A549 (cell line): ENCODE measurements around the gene NUP42. TPM values are rescaled to one million over a fixed set of nuclear protein-coding genes. Genes with fewer than 3 reads are reported as not detected.

Experiments used
- ATAC-seq, 2 experiments: fragments of 200-7000 bp in 1 of 2; fragments of >200 bp in 1 of 2; cut with Nextera tagmentation in 1 of 2; cut with Tn5 transposase in 1 of 2; 3 replicates each; pipeline versions ENCODE4 v1.8.0 to v1.9.1; 2018 to 2020; ENCODE audit warnings: mild to moderate bottlenecking in 1 of 2, moderate library complexity in 1 of 2
- CTCF ChIA-PET: fragments of 300-600 bp; sonication (Branson Sonifier 250); formaldehyde crosslinking; extraction: SDS; loops from one replicate; lab custom pipeline; 2021; ENCODE audit warnings: antibody characterized with exemption, inconsistent platforms; lab: Yijun Ruan, JAX
- POLR2A ChIA-PET: fragments of 350-600 bp; formaldehyde crosslinking; extraction: SDS; loops from one replicate; lab custom pipeline; 2021; ENCODE audit warnings: antibody characterized with exemption, inconsistent platforms; lab: Yijun Ruan, JAX
- DNase-seq, 2 experiments: peaks; one replicate each; pipeline versions ENCODE4 v3.0.0 to v3.0.0-alpha.2; 2011 to 2016; ENCODE audit warnings: low read depth in 1 of 2, low spot score in 1 of 2
- FAIRE-seq: peaks from 2 replicates; lab custom pipeline; 2011; peaks lifted over from hg19 to GRCh38; lab: Jason Lieb, UNC
- H3K27ac ChIP-seq, 2 experiments: fragments of >200 bp; sonication (Bioruptor Twin); formaldehyde crosslinking; 3 replicates each; pipeline ENCODE4 v1.5.1; 2016 to 2017
- H3K4me1 ChIP-seq: fragments of >200 bp; sonication (Bioruptor Twin); formaldehyde crosslinking; 3 replicates; pipeline ENCODE4 v1.6.1; 2016
- H3K4me2 ChIP-seq: fragments of >200 bp; sonication (Bioruptor Twin); formaldehyde crosslinking; 3 replicates; pipeline ENCODE4 v1.6.1; 2016
- H3K4me3 ChIP-seq: fragments of >200 bp; sonication (Bioruptor Twin); formaldehyde crosslinking; 3 replicates; pipeline ENCODE4 v1.5.1; 2016
- H3K9me3 ChIP-seq: fragments of >200 bp; sonication (Bioruptor Twin); formaldehyde crosslinking; 3 replicates; pipeline ENCODE4 v1.6.1; 2016
- BCL3 ChIP-seq: fragments of >200 bp; sonication (Bioruptor Twin); formaldehyde crosslinking; IDR thresholded peaks from 3 replicates; pipeline ENCODE4 v1.6.1; 2016
- BHLHE40 ChIP-seq: IDR thresholded peaks from 2 replicates; pipeline ENCODE4 v1.6.1; 2012; ENCODE audit warnings: low read depth, low read length, inconsistent platforms
- CHD4 ChIP-seq: fragments of 200-600 bp; sonication (generic); IDR thresholded peaks from 2 replicates; pipeline ENCODE4 v1.6.1; 2016; ENCODE audit warnings: antibody characterized with exemption, mild to moderate bottlenecking, borderline replicate concordance
- E2F6 ChIP-seq: IDR thresholded peaks from 2 replicates; pipeline ENCODE4 v1.6.1; 2012; ENCODE audit warnings: low read depth, borderline replicate concordance
- ESRRA ChIP-seq: fragments of 150-350 bp; IDR thresholded peaks from 2 replicates; pipeline ENCODE4 v1.6.1; 2014; ENCODE audit warnings: mild to moderate bottlenecking, low read length, borderline replicate concordance
- HES2 ChIP-seq: fragments of >200 bp; sonication (Bioruptor Twin); formaldehyde crosslinking; IDR thresholded peaks from 2 replicates; pipeline ENCODE4 v1.6.1; 2016
- JUN ChIP-seq, 2 experiments: fragments of >200 bp; sonication (Bioruptor Twin); formaldehyde crosslinking; IDR thresholded peaks; 2 replicates in 1 of 2; 3 replicates in 1 of 2; pipeline ENCODE4 v1.6.1; 2016 to 2017
- MAZ ChIP-seq: fragments of 150-350 bp; IDR thresholded peaks from 2 replicates; pipeline ENCODE4 v1.6.1; 2014; ENCODE audit warnings: antibody characterized with exemption, low read depth, low read length, borderline replicate concordance
- NFE2L2 ChIP-seq: fragments of 150-350 bp; conservative IDR thresholded peaks from 2 replicates; pipeline ENCODE4 v1.6.1; 2014; ENCODE audit warnings: low read length
- NPAS2 ChIP-seq: fragments of 250-450 bp; sonication (Bioruptor Pico); IDR thresholded peaks from 2 replicates; pipeline ENCODE4 v1.8.0; 2022; ENCODE audit warnings: mild to moderate bottlenecking, moderate library complexity, borderline replicate concordance
- PHF8 ChIP-seq: fragments of 200-600 bp; sonication (generic); IDR thresholded peaks from 2 replicates; pipeline ENCODE4 v1.6.1; 2016; ENCODE audit warnings: low read depth, mild to moderate bottlenecking, antibody characterized with exemption, moderate library complexity, borderline replicate concordance
- RCOR1 ChIP-seq: fragments of 150-350 bp; IDR thresholded peaks from 2 replicates; pipeline ENCODE4 v1.6.1; 2014; ENCODE audit warnings: antibody characterized with exemption, low read length, low read depth
- TFCP2L1 ChIP-seq: fragments of 250-450 bp; sonication (Bioruptor Pico); IDR thresholded peaks from 2 replicates; pipeline ENCODE4 v1.5.0; 2021; ENCODE audit warnings: mild to moderate bottlenecking
- TP53 ChIP-seq: fragments of 250-450 bp; sonication (Bioruptor Pico); IDR thresholded peaks from 2 replicates; pipeline ENCODE4 v1.5.0; 2021; ENCODE audit warnings: mild to moderate bottlenecking, moderate library complexity
- ZC3H11A ChIP-seq: fragments of 450-650 bp; IDR thresholded peaks from 2 replicates; pipeline ENCODE4 v1.6.1; 2014; ENCODE audit warnings: antibody characterized with exemption, mild to moderate bottlenecking
- ZNF302 ChIP-seq: fragments of 250-450 bp; sonication (Bioruptor Pico); IDR thresholded peaks from 2 replicates; pipeline ENCODE4 v1.9.0; 2021; ENCODE audit warnings: inconsistent platforms, mild to moderate bottlenecking, moderate library complexity
- WGBS: methylation state at CpG from one replicate; pipeline ENCODE4 v1.1.6; 2017; ENCODE audit errors: missing lambda C conversion rate; 5-methylcytosine and 5-hydroxymethylcytosine counted together
- polyA plus RNA-seq, 4 experiments: library from polyadenylated mRNA; depleted of rRNA in 3 of 4; stranded (reverse); fragments of >200 nt; fragmentation: RNase III in 1 of 4; extraction: RNeasy Plus Mini Kit Qiagen cat#74134 plus additional on column Dnase treatment in 1 of 4; gene quantifications; 2 replicates in 3 of 4; 3 replicates in 1 of 4; pipeline ENCODE4 v1.2.3, GENCODE V29; 2011 to 2017
- TF ChIP-seq, protein P1 (sequence below): fragments of 250-450 bp; sonication (Bioruptor Pico); IDR thresholded peaks from 2 replicates; pipeline ENCODE4 v1.5.0; 2020; ENCODE audit warnings: low read depth, mild to moderate bottlenecking, moderate library complexity
- TF ChIP-seq, protein P2 (sequence below): fragments of >200 bp; sonication (Bioruptor Twin); formaldehyde crosslinking; IDR thresholded peaks from 3 replicates; pipeline ENCODE4 v1.5.1; 2016
- TF ChIP-seq, protein P3 (sequence below): fragments of 450-650 bp; IDR thresholded peaks from 2 replicates; pipeline ENCODE4 v1.6.1; 2014; ENCODE audit warnings: antibody characterized with exemption
- TF ChIP-seq, protein P4 (sequence below): fragments of 250-450 bp; sonication (Bioruptor Pico); IDR thresholded peaks from 2 replicates; pipeline ENCODE4 v1.5.0; 2021; ENCODE audit warnings: mild to moderate bottlenecking, moderate library complexity, borderline replicate concordance

Gene NUP42
- polyA plus RNA-seq, 2 of the 4 experiments (the other 2 are of a cell fraction) = 26.5 to 27.7 TPM

DNA sequence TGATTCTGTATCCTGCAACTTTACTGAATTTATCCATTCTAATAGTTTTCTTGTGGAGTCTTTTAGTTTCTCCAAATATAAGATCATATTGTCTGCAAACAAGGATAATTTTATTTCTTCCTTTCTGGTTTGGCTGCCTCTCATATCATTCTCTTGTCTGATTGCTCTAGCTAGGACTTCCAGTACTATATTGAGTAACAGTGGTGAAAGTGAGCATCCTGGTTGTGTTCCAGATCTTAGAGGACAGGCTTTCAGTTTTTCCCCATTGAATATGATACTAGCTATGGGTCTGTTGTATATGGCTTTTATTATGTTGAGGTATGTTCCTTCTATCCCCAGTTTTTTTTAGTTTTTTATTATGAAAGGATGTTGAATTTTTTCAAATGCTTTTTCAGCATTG, 48.1 kb upstream of the NUP42 start:
- Histone ChIP-seq H3K4me2 (no peak overlapping the region), H3K4me3 (no peak overlapping the region), H3K9me3 (no peaks in the 10 kb centered on the region), H3K27ac (no peak overlapping the region), H3K4me1 (no peaks in the 10 kb centered on the region)
- no peak for TF ChIP-seq ESRRA
- TF ChIP-seq, protein P1, sequence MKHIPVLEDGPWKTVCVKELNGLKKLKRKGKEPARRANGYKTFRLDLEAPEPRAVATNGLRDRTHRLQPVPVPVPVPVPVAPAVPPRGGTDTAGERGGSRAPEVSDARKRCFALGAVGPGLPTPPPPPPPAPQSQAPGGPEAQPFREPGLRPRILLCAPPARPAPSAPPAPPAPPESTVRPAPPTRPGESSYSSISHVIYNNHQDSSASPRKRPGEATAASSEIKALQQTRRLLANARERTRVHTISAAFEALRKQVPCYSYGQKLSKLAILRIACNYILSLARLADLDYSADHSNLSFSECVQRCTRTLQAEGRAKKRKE (CRISPR knock-in tag) = no peak
- TF ChIP-seq NFE2L2 = no peak
- TF ChIP-seq, protein P2, sequence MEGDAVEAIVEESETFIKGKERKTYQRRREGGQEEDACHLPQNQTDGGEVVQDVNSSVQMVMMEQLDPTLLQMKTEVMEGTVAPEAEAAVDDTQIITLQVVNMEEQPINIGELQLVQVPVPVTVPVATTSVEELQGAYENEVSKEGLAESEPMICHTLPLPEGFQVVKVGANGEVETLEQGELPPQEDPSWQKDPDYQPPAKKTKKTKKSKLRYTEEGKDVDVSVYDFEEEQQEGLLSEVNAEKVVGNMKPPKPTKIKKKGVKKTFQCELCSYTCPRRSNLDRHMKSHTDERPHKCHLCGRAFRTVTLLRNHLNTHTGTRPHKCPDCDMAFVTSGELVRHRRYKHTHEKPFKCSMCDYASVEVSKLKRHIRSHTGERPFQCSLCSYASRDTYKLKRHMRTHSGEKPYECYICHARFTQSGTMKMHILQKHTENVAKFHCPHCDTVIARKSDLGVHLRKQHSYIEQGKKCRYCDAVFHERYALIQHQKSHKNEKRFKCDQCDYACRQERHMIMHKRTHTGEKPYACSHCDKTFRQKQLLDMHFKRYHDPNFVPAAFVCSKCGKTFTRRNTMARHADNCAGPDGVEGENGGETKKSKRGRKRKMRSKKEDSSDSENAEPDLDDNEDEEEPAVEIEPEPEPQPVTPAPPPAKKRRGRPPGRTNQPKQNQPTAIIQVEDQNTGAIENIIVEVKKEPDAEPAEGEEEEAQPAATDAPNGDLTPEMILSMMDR = no peak
- TF ChIP-seq, protein P3, sequence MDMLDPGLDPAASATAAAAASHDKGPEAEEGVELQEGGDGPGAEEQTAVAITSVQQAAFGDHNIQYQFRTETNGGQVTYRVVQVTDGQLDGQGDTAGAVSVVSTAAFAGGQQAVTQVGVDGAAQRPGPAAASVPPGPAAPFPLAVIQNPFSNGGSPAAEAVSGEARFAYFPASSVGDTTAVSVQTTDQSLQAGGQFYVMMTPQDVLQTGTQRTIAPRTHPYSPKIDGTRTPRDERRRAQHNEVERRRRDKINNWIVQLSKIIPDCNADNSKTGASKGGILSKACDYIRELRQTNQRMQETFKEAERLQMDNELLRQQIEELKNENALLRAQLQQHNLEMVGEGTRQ = no peak
- no peak for TF ChIP-seq MAZ
- no peak for TF ChIP-seq RCOR1
- no peak for TF ChIP-seq E2F6
- no peak for TF ChIP-seq JUN (IDR thresholded peaks at IDR 0.05)
- no peak for TF ChIP-seq HES2
- TF ChIP-seq ZNF302 = no peak
- no peak for TF ChIP-seq PHF8
- TF ChIP-seq, protein P4, sequence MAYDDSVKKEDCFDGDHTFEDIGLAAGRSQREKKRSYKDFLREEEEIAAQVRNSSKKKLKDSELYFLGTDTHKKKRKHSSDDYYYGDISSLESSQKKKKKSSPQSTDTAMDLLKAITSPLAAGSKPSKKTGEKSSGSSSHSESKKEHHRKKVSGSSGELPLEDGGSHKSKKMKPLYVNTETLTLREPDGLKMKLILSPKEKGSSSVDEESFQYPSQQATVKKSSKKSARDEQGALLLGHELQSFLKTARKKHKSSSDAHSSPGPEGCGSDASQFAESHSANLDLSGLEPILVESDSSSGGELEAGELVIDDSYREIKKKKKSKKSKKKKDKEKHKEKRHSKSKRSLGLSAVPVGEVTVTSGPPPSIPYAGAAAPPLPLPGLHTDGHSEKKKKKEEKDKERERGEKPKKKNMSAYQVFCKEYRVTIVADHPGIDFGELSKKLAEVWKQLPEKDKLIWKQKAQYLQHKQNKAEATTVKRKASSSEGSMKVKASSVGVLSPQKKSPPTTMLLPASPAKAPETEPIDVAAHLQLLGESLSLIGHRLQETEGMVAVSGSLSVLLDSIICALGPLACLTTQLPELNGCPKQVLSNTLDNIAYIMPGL (CRISPR knock-in tag) = no peak
- TF ChIP-seq TP53 (CRISPR knock-in tag) = no peak
- no peak for TF ChIP-seq NPAS2
- TF ChIP-seq TFCP2L1 (CRISPR knock-in tag) = no peak
- TF ChIP-seq BHLHE40 = no peak
- CTCF ChIA-PET = no interaction called here
- no peak for FAIRE-seq
- no peak for DNase-seq
- POLR2A ChIA-PET = no interaction called here
- ATAC-seq = no peak

GRCh38 chr7:23135755-23136154, 46.1 kb upstream of the NUP42 start:
- ATAC-seq = no peak
- CTCF ChIA-PET = no interaction called here
- WGBS = 47% methylated on average over 1 of the region's 1 CpG

More at GRCh38 chr7:23135755-23136154, 46.1 kb upstream of the NUP42 start:
- no peaks in the 10 kb centered on the region for H3K9me3 ChIP-seq
- no peak overlapping the region for H3K4me3 ChIP-seq
- no peaks in the 10 kb centered on the region for H3K4me1 ChIP-seq
- POLR2A ChIA-PET = no interaction called here
- TF ChIP-seq BCL3 (no peak), ZC3H11A (no peak), CHD4 (no peak), TFCP2L1 (CRISPR knock-in tag) (no peak), E2F6 (no peak)
- FAIRE-seq (no peak), DNase-seq (no peak)
- H3K27ac ChIP-seq = no peak overlapping the region
- no peak overlapping the region for H3K4me2 ChIP-seq
